WTC11 (cell line): ENCODE measurements around the gene FUBP3. TPM values are rescaled to one million over a fixed set of nuclear protein-coding genes. Genes with fewer than 3 reads are reported as not detected.

ENCODE experiments used
- ATAC-seq: fragments of 200-7000 bp; cut with Tn5 transposase; 2 replicates; pipeline ENCODE4 v1.10.0; 2021; ENCODE audit warnings: mild to moderate bottlenecking, moderate library complexity
- CTCF ChIA-PET: fragments of 300-600 bp; sonication (Branson Sonifier 250); formaldehyde crosslinking; loops from one replicate; lab custom pipeline; 2021; ENCODE audit warnings: antibody characterized with exemption; lab: Charles Lee
- POLR2A ChIA-PET: fragments of 350-600 bp; sonication (Branson Sonifier 250); formaldehyde crosslinking; loops from one replicate; lab custom pipeline; 2021; ENCODE audit warnings: antibody characterized with exemption; lab: Charles Lee
- DNase-seq: peaks from one replicate; pipeline ENCODE4 v3.0.0; 2021; ENCODE audit warnings: low spot score
- H3K27ac Mint-ChIP-seq: 2 replicates; pipeline ENCODE4 v1.8.0; 2021; ENCODE audit warnings: mixed read lengths
- H3K27me3 Mint-ChIP-seq: 2 replicates; pipeline ENCODE4 v1.8.0; 2021; ENCODE audit warnings: low read depth, mild to moderate bottlenecking, moderate library complexity, mixed read lengths
- H3K36me3 Mint-ChIP-seq: 2 replicates; pipeline ENCODE4 v1.8.0; 2021; ENCODE audit warnings: mixed read lengths
- H3K4me1 Mint-ChIP-seq: 2 replicates; pipeline ENCODE4 v1.8.0; 2022; ENCODE audit warnings: mixed read lengths
- H3K4me3 Mint-ChIP-seq: 2 replicates; pipeline ENCODE4 v1.8.0; 2021; ENCODE audit warnings: mild to moderate bottlenecking, moderate library complexity, mixed read lengths
- H3K9me3 Mint-ChIP-seq: 2 replicates; pipeline ENCODE4 v1.8.0; 2021; ENCODE audit warnings: mixed read lengths
- ARID4B ChIP-seq: sonication (generic); formaldehyde crosslinking; IDR thresholded peaks from 2 replicates; pipeline ENCODE4 v1.8.0; 2023; ENCODE audit warnings: missing genetic modification reagents, mild to moderate bottlenecking, borderline replicate concordance
- CREM ChIP-seq: sonication (generic); formaldehyde crosslinking; IDR thresholded peaks from 2 replicates; pipeline ENCODE4 v1.8.1; 2022; ENCODE audit warnings: mild to moderate bottlenecking, missing genetic modification reagents, moderate library complexity
- ELF4 ChIP-seq: sonication (generic); formaldehyde crosslinking; IDR thresholded peaks from 2 replicates; pipeline ENCODE4 v1.8.1; 2022; ENCODE audit warnings: low read depth, mild to moderate bottlenecking, moderate library complexity, missing genetic modification reagents
- FOXP1 ChIP-seq: sonication (generic); formaldehyde crosslinking; IDR thresholded peaks from 2 replicates; pipeline ENCODE4 v1.8.0; 2022; ENCODE audit warnings: missing genetic modification reagents, mild to moderate bottlenecking, moderate library complexity, borderline replicate concordance
- GABPB1 ChIP-seq: sonication (generic); formaldehyde crosslinking; IDR thresholded peaks from 2 replicates; pipeline ENCODE4 v1.8.1; 2023; ENCODE audit warnings: mild to moderate bottlenecking, missing genetic modification reagents
- GTF2I ChIP-seq: fragments of 250-450 bp; sonication (Bioruptor Pico); conservative IDR thresholded peaks from 2 replicates; pipeline ENCODE4 v1.4.0; 2021; ENCODE audit warnings: mild to moderate bottlenecking
- IRF2 ChIP-seq: sonication (generic); formaldehyde crosslinking; IDR thresholded peaks from 2 replicates; pipeline ENCODE4 v1.8.0; 2022; ENCODE audit warnings: low read depth, missing genetic modification reagents, borderline replicate concordance
- JAZF1 ChIP-seq: fragments of 250-450 bp; sonication (Bioruptor Pico); IDR thresholded peaks from 2 replicates; pipeline ENCODE4 v1.9.0; 2021; ENCODE audit warnings: moderate library complexity, mild to moderate bottlenecking, inconsistent platforms
- KAT7 ChIP-seq: sonication (generic); formaldehyde crosslinking; IDR thresholded peaks from 2 replicates; pipeline ENCODE4 v1.8.1; 2023; ENCODE audit warnings: missing genetic modification reagents, mild to moderate bottlenecking, borderline replicate concordance
- NFYB ChIP-seq: sonication (generic); formaldehyde crosslinking; conservative IDR thresholded peaks from 2 replicates; pipeline ENCODE4 v1.8.0; 2022; ENCODE audit warnings: low read depth, missing genetic modification reagents
- NR2C2 ChIP-seq: sonication (generic); formaldehyde crosslinking; IDR thresholded peaks from 2 replicates; pipeline ENCODE4 v1.8.0; 2022; ENCODE audit warnings: mild to moderate bottlenecking, missing genetic modification reagents
- SMAD3 ChIP-seq: sonication (generic); formaldehyde crosslinking; IDR thresholded peaks from 2 replicates; pipeline ENCODE4 v1.8.0; 2022; ENCODE audit warnings: missing genetic modification reagents, mild to moderate bottlenecking, borderline replicate concordance
- USF2 ChIP-seq: sonication (generic); formaldehyde crosslinking; IDR thresholded peaks from 2 replicates; pipeline ENCODE4 v1.8.1; 2023; ENCODE audit warnings: mild to moderate bottlenecking, missing genetic modification reagents, moderate library complexity
- ZNF423 ChIP-seq: fragments of 250-450 bp; sonication (Bioruptor Pico); IDR thresholded peaks from 2 replicates; pipeline ENCODE4 v2.1.2; 2022; ENCODE audit warnings: mild to moderate bottlenecking, moderate library complexity
- ZNF671 ChIP-seq: fragments of 250-450 bp; sonication (Bioruptor Pico); IDR thresholded peaks from 2 replicates; pipeline ENCODE4 v1.8.0; 2021; ENCODE audit warnings: mild to moderate bottlenecking
- ZSCAN18 ChIP-seq: fragments of 250-450 bp; sonication (Bioruptor Pico); IDR thresholded peaks from 2 replicates; pipeline ENCODE4 v2.1.2; 2022; ENCODE audit warnings: mild to moderate bottlenecking, moderate library complexity
- total RNA-seq: library from RNA; stranded (reverse); gene quantifications from 3 replicates; pipeline ENCODE4 v1.2.3, GENCODE V29; 2021
- TF ChIP-seq, protein P1 (sequence below): sonication (generic); formaldehyde crosslinking; IDR thresholded peaks from 2 replicates; pipeline ENCODE4 v1.8.0; 2022; ENCODE audit warnings: mild to moderate bottlenecking, missing genetic modification reagents
- TF ChIP-seq, protein P2 (sequence below): fragments of 250-450 bp; sonication (Bioruptor Pico); IDR thresholded peaks from 2 replicates; pipeline ENCODE4 v1.8.0; 2021; ENCODE audit warnings: mild to moderate bottlenecking
- TF ChIP-seq, protein P3 (sequence below): sonication (generic); formaldehyde crosslinking; IDR thresholded peaks from 2 replicates; pipeline ENCODE4 v1.8.1; 2022; ENCODE audit warnings: missing genetic modification reagents, borderline replicate concordance
- TF ChIP-seq, protein P4 (sequence below): fragments of 200-600 bp; IDR thresholded peaks from 2 replicates; pipeline ENCODE4 v1.8.0; 2022; ENCODE audit warnings: antibody characterized with exemption

The FUBP3 gene
- total RNA-seq, 1 experiment from 2014 or later = 83.0 TPM

- Mint-ChIP-seq H3K36me3 (peaks cover 35% of the 10 kb centered on the region), H3K4me3 (no peak overlapping the region), H3K9me3 (no peaks in the 10 kb centered on the region), H3K27ac (peak overlapping the region; percentile 87; the same call in 1 of the 2 replicates), H3K4me1 (peaks cover 23% of the 10 kb centered on the region), H3K27me3 (no peaks in the 10 kb centered on the region)
- POLR2A ChIA-PET = no interaction called here
- TF ChIP-seq, protein P1, sequence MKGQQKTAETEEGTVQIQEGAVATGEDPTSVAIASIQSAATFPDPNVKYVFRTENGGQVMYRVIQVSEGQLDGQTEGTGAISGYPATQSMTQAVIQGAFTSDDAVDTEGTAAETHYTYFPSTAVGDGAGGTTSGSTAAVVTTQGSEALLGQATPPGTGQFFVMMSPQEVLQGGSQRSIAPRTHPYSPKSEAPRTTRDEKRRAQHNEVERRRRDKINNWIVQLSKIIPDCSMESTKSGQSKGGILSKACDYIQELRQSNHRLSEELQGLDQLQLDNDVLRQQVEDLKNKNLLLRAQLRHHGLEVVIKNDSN (CRISPR knock-in tag) = no peak
- no peak for TF ChIP-seq KAT7 (CRISPR knock-in tag)
- no peak for TF ChIP-seq NFYB
- TF ChIP-seq ZNF423 = no peak
- TF ChIP-seq, protein P2, sequence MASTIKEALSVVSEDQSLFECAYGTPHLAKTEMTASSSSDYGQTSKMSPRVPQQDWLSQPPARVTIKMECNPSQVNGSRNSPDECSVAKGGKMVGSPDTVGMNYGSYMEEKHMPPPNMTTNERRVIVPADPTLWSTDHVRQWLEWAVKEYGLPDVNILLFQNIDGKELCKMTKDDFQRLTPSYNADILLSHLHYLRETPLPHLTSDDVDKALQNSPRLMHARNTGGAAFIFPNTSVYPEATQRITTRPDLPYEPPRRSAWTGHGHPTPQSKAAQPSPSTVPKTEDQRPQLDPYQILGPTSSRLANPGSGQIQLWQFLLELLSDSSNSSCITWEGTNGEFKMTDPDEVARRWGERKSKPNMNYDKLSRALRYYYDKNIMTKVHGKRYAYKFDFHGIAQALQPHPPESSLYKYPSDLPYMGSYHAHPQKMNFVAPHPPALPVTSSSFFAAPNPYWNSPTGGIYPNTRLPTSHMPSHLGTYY (CRISPR knock-in tag) = no peak
- no peak for TF ChIP-seq ZNF671
- no peak for TF ChIP-seq IRF2 (CRISPR knock-in tag)
- TF ChIP-seq JAZF1 = no peak
- no peak for TF ChIP-seq USF2 (CRISPR knock-in tag)
- no peak for TF ChIP-seq CREM
- no peak for TF ChIP-seq GABPB1 (CRISPR knock-in tag)
- no peak for TF ChIP-seq NR2C2 (CRISPR knock-in tag)
- TF ChIP-seq FOXP1 (CRISPR knock-in tag) = no peak
- TF ChIP-seq ELF4 (CRISPR knock-in tag) = no peak
- DNase-seq = no peak
- CTCF ChIA-PET = interaction anchor here (0.8 kb wide), 1 partner anchor 31 kb away, joined by 3 read pairs; no protein-coding TSS in a partner anchor
- no peak for ATAC-seq
These were observed 55.4 kb downstream of the FUBP3 start for GRCh38 chr9:130634801-130635200.

DNA sequence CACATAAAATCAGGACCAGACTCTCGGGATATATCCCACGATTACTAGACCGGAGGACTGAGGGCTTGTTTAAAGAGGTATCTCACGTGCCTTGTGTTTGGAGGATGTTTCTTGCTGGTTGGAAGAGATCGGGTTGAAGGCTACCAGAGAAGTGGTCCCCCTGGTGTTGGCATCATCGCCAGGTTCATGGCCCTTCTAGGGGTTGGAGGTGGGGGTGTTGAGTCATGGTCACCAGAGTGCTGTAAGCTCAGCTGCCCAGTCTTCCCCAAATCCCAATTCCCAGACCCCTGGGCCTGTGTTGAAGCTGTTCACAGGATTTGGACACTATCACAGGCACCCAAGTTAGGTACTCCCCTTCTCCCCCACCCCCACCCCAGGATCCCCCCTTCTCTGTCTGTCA, 55.9 kb downstream of the FUBP3 start:
- ChIA-PET POLR2A (no interaction called here), CTCF (interaction anchor here (0.6 to 0.8 kb wide), 2 partner anchors 30 to 399 kb away, joined by 3 to 4 read pairs; no protein-coding TSS in a partner anchor)
- no peaks in the 10 kb centered on the region for H3K9me3 Mint-ChIP-seq
- peaks cover 32% of the 10 kb centered on the region for H3K36me3 Mint-ChIP-seq
- no peak overlapping the region for H3K27ac Mint-ChIP-seq
- DNase-seq (no peak), ATAC-seq (no peak)
- peaks cover 18% of the 10 kb centered on the region for H3K4me1 Mint-ChIP-seq
- H3K27me3 Mint-ChIP-seq = no peaks in the 10 kb centered on the region
- no peak overlapping the region for H3K4me3 Mint-ChIP-seq
- TF ChIP-seq, protein P3, sequence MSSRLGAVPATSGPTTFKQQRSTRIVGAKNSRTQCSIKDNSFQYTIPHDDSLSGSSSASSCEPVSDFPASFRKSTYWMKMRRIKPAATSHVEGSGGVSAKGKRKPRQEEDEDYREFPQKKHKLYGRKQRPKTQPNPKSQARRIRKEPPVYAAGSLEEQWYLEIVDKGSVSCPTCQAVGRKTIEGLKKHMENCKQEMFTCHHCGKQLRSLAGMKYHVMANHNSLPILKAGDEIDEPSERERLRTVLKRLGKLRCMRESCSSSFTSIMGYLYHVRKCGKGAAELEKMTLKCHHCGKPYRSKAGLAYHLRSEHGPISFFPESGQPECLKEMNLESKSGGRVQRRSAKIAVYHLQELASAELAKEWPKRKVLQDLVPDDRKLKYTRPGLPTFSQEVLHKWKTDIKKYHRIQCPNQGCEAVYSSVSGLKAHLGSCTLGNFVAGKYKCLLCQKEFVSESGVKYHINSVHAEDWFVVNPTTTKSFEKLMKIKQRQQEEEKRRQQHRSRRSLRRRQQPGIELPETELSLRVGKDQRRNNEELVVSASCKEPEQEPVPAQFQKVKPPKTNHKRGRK (CRISPR knock-in tag) = no peak
- no peak for TF ChIP-seq ARID4B (CRISPR knock-in tag)
- TF ChIP-seq, protein P4, sequence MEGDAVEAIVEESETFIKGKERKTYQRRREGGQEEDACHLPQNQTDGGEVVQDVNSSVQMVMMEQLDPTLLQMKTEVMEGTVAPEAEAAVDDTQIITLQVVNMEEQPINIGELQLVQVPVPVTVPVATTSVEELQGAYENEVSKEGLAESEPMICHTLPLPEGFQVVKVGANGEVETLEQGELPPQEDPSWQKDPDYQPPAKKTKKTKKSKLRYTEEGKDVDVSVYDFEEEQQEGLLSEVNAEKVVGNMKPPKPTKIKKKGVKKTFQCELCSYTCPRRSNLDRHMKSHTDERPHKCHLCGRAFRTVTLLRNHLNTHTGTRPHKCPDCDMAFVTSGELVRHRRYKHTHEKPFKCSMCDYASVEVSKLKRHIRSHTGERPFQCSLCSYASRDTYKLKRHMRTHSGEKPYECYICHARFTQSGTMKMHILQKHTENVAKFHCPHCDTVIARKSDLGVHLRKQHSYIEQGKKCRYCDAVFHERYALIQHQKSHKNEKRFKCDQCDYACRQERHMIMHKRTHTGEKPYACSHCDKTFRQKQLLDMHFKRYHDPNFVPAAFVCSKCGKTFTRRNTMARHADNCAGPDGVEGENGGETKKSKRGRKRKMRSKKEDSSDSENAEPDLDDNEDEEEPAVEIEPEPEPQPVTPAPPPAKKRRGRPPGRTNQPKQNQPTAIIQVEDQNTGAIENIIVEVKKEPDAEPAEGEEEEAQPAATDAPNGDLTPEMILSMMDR = no peak
- TF ChIP-seq JAZF1 = no peak
- TF ChIP-seq, protein P1 (CRISPR knock-in tag) = no peak
- no peak for TF ChIP-seq ZSCAN18
- no peak for TF ChIP-seq CREM
- no peak for TF ChIP-seq SMAD3 (CRISPR knock-in tag)
- no peak for TF ChIP-seq GTF2I (CRISPR knock-in tag)
